Amniotic stem cell (primary cell): ENCODE data around the gene AGPAT3.
"Not testable (repeated sequence)": the region's sequence is repeated elsewhere in the genome, so short reads cannot be mapped to it uniquely, and the experiment has no call there.

ENCODE experiments used
- DNase-seq: peaks from one replicate; lab custom pipeline; 2025; lab: John Stamatoyannopoulos, UW

Gene AGPAT3

GRCh38 chr21:43834146-43834905 lies 30.7 kb upstream of the AGPAT3 start:
- DNase-seq: no peak

GRCh38 chr21:43835050-43835449 lies 30.0 kb upstream of the AGPAT3 start:
- DNase-seq: no peak

GRCh38 chr21:43835861-43836260 lies 29.2 kb upstream of the AGPAT3 start:
- no peak for DNase-seq

- no peak for DNase-seq
Observed at GRCh38 chr21:43836616-43837015, 28.4 kb upstream of the AGPAT3 start.

GRCh38 chr21:43840259-43840658 lies 24.8 kb upstream of the AGPAT3 start:
- DNase-seq: no peak

GRCh38 chr21:43842742-43843141 lies 22.3 kb upstream of the AGPAT3 start:
- DNase-seq: no peak

GRCh38 chr21:43844906-43845305 lies 20.1 kb upstream of the AGPAT3 start:
- DNase-seq: not testable (repeated sequence)

- DNase-seq: no peak
Observed at GRCh38 chr21:43845386-43845785, 19.6 kb upstream of the AGPAT3 start.

GRCh38 chr21:43846430-43846829 lies 18.6 kb upstream of the AGPAT3 start:
- DNase-seq: no peak

- no peak for DNase-seq
Observed at GRCh38 chr21:43847301-43847700, 17.7 kb upstream of the AGPAT3 start.

- DNase-seq: no peak
Observed at GRCh38 chr21:43848771-43849170, 16.3 kb upstream of the AGPAT3 start.

- no peak for DNase-seq
Observed at GRCh38 chr21:43849532-43850299, 15.3 kb upstream of the AGPAT3 start.

GRCh38 chr21:43850728-43851295 lies 14.2 kb upstream of the AGPAT3 start:
- DNase-seq: no peak

- DNase-seq: no peak
Observed at GRCh38 chr21:43851593-43851992, 13.4 kb upstream of the AGPAT3 start.

GRCh38 chr21:43853851-43854772 lies 10.9 kb upstream of the AGPAT3 start:
- DNase-seq: no peak

GRCh38 chr21:43854773-43855633 lies 10.0 kb upstream of the AGPAT3 start:
- no peak for DNase-seq

- DNase-seq: no peak
Observed at GRCh38 chr21:43855955-43856354, 9.1 kb upstream of the AGPAT3 start.

- no peak for DNase-seq
Observed at GRCh38 chr21:43858806-43859648, 6.0 kb upstream of the AGPAT3 start.

GRCh38 chr21:43859747-43860214 lies 5.2 kb upstream of the AGPAT3 start:
- no peak for DNase-seq

GRCh38 chr21:43861706-43862105 lies 3.3 kb upstream of the AGPAT3 start:
- no peak for DNase-seq
